ENCODE results near the gene RAET1E. TPM values are rescaled to one million over a fixed set of nuclear protein-coding genes. Genes with fewer than 3 reads are reported as not detected.

The RAET1E gene, protein sequence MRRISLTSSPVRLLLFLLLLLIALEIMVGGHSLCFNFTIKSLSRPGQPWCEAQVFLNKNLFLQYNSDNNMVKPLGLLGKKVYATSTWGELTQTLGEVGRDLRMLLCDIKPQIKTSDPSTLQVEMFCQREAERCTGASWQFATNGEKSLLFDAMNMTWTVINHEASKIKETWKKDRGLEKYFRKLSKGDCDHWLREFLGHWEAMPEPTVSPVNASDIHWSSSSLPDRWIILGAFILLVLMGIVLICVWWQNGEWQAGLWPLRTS
- not detected for total RNA-seq

DNA sequence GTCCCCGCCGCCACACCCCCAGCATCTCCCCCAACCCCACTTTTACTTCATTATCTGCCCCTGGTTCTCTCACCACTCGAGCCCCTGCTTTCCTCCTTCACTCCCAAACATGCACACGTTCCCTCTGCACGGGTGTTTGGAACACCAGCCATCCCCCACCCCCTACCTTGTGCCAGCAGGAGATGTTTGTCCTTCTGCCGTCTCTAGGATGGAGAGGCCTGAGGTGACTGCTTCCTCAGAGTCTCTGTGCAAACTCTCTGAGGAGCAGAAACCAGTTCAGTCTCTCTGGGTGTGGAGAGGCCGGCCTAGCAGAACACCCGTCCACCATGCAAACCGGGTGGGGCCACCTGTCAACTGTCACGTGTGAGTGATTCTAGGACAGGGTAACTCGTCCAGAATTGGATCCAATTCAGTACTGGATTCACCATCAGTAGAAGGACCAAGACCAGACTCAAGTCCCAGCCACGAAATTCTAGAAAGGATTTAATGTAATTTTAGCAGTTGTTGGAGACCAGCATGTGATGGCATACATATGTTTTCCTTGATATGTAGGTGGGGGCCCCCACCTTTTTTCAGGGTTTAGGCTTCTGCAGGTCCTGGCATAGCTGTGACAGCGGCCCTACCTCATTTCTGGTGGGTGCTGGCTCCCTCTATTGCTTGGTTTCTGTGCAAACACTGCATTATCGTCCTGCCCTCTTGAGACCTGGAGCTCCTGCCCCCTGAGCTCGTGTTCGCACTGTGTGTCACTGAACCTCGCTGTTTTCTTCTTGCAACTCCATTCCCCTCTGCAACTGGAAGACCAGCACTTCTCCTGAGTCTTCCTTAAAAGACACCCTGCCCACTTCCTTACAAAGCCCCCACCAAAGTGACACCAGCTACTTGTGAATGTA lies at the start of gene RAET1E:
Gene RAET1E (minus strand): TSS at position 259 of the 890 bp plus-strand sequence. CDS start 7,212 bp downstream, outside the sequence.

DNA sequence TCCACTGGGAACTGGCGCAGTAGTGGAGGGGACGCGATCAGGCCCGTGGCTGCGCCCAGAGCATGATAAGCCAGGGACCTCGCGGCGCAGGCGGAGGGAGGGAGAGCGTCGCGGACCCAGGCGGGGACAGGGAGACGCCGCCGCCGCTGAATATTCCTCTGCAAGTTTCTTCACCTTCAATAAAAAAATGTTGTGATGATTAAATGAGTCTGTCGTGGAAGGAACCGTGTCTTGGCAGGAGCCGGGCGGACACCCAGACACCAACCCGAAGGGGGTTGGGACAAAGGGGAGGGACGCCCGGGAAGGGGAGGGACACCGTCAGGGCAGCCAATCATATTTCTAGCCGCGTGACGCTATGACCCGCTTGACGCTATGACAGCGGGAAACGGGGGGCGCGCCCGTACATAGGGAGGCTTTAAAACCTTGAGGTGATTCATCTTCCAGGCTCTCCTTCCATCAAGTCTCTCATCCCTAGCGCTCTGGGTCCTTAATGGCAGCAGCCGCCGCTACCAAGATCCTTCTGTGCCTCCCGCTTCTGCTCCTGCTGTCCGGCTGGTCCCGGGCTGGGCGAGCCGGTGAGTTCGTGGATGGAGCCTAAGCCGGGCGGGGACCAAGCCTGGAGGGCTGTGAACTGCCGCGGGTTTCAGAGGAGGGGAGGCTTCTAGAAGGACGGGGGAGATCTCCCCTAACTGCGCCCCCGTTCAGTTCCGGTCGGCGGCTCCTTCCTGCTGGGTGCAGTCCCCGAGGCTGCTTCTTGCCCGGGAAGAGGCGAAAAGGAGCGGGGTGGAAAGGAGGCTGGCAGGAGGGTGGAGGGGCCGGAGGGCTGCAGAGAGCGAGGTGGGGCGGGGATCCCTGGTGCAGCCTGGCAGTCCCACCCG lies 43.9 kb upstream of the RAET1E start, which contains the start of gene ULBP2:
Gene ULBP2 (plus strand): TSS at position 432 of the 878 bp plus-strand sequence. CDS start 59 bp downstream, at position 491.

DNA sequence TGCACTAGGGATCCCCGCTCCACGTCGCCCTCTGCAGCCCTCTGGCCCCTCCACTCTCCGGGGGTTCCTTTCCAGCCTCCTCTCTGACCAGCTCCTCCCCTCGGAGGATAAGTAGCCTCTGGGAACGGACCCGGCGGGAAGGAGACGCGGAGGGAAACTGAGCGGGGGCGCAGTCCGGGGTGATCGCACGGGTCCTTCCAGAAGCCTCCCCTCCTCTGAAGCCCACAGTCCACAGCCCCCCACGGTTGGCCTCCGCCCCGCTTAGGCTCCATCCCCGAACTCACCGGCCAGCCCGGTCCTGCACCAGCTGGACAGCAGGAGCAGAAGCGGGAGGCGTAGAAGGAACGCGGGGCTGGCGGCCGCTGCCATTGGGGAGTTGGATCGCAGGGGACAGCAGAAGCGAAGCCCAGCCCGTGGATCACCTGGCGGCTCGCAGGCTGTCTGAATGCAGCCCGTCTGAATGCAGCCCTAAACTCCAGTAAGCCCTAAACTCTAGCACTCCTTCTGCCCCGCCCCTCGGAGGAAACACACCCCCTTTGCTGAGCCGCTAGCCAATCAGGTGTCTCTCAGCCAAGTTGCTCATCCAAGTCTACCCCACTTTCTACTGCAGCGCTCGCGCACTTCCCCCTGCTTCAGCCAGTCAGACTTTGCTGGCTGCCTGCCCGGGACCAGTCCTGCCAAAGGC lies 24.9 kb upstream of the RAET1E start, which contains the start of gene RAET1G:
Gene RAET1G (minus strand): TSS at position 480 of the 685 bp plus-strand sequence. CDS start 111 bp downstream, at position 369.

DNA sequence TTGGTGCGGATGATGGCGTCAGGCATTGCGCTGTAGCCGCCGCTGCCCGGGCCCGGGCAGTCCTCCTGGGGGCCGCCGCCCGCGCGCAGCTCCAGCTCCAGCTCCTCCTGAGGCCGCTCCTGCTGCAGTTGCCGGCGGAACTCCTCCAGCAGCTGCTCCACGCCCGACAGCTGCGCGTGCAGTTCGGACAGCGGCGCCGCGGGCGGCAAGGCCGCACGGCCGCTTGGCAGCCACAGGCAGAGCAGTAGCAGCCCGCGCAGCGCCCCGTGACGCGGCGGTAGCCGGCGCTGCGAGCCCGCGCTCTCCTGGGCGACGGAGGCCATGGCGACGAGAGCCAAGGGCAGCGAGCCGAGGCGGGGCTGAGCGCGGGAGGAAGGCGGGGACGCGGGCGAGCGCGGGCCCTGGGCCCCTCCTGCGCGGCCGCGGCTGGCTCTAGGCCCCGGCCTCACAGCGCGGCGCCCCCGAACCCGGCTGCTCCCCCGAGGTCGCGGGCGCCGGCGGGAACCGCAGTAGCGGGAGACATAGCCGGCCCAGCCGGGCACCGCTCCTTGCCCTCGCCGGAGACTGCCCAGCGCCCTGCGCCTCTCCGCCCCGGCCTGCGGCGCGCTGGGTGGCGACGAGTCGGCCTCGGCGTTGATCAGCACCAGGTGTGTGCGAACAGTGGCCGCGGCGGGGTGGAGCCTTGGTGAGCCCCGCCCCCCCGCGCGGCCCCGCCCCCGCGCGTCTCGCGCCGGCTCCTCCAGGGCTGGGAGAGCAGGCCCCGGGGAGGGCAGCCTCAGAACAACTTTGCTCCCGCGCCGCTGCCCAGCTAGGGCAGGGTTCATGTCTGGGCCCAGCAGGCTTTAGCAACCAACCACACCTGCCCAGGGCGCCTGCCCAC lies 34.0 kb downstream of the RAET1E start, which contains the start of gene LRP11:
Gene LRP11 (minus strand): TSS at position 662 of the 880 bp plus-strand sequence. CDS start 339 bp downstream, at position 323.

Other genes starting within 250 kb of the RAET1E start
- gene KATNA1, start 249.4 kb downstream of the RAET1E start, total RNA-seq: 27.5 TPM
- 52.9 TPM for gene LATS1, start 180.0 kb downstream of the RAET1E start, total RNA-seq
- 22.2 TPM for gene NUP43, start 151.6 kb downstream of the RAET1E start, total RNA-seq
- 158 TPM for gene PCMT1, start 148.4 kb downstream of the RAET1E start, total RNA-seq
- 29.1 TPM for gene LRP11, start 33.8 kb downstream of the RAET1E start, total RNA-seq
- gene RAET1G, start 25.0 kb upstream of the RAET1E start, total RNA-seq: not detected
- 3.4 TPM for gene ULBP2, start 43.9 kb upstream of the RAET1E start, total RNA-seq
- gene ULBP1, start 65.8 kb upstream of the RAET1E start, total RNA-seq: 1.9 TPM
- gene RAET1L, start 127.4 kb upstream of the RAET1E start, total RNA-seq: not detected
- gene ULBP3, start 171.0 kb upstream of the RAET1E start, total RNA-seq: 6.3 TPM
- 35.1 TPM for gene PPP1R14C, start 244.9 kb upstream of the RAET1E start, total RNA-seq

Measured in parietal lobe (tissue), 1 donor.